T follicular helper cell (primary cell): ENCODE measurements around the gene CST3.

ENCODE experiments used
- DNase-seq: peaks from one replicate; pipeline ENCODE4 v3.0.0-alpha.2; 2020; ENCODE audit warnings: low read depth

CST3 gene

DNA sequence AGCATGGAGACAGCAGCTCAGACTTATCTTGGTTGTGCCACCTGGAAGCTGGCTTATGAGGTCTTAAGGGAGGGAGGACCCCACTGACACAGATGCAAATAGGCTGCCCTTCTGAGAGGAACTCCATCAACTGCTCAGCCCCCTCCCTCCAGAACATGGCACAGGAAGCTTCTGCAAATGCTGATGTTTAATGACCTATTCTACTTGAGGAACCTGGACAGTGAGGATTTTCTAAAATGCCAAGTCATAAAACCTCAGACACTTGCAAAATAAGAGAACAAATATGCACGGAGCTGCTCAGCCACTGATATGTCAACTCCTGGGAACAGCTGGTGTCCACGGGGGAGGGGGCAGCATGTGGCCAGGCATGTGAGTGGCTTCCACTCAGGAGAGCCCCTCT lies 35.5 kb downstream of the CST3 start:
- DNase-seq: no peak

DNA sequence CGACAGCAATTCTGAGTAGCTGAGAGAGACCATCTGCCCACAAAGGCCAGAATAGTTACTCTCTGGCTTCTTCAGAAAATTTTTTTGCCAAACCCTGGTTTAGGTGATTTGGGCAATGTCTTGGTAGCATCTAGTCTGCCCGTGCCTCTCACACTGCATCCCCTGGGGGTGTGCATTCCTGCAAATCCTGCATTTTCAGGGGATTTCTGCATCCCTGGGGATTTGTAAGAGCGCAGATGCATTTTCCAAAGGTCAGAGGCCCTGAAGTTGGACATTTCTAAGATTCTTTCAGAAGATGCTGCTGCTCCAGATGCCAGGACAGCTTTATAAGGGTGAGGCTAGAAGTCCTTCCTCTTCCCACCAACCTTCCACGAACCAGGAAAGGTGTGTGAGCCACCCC lies 36.0 kb downstream of the CST3 start:
- no peak for DNase-seq

DNA sequence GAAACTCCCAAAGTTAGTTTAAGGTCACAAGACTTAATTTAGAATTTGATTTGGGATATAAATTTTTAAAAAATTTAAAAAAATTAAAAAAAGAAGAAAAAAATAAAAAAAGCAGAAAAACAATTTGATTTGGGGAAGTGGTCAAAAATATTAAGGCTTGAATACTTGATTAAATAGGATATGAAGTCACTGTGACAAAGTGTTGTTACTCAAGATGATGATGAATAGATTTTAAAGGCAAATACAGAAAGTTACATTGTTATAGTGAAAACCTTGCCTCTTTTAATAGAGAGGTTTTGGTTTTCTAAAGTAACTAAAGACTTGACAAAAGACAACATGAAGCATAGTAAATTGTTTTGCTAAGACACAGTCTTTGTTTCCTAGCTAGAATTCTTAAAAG lies 39.3 kb downstream of the CST3 start:
- DNase-seq: no peak

DNA sequence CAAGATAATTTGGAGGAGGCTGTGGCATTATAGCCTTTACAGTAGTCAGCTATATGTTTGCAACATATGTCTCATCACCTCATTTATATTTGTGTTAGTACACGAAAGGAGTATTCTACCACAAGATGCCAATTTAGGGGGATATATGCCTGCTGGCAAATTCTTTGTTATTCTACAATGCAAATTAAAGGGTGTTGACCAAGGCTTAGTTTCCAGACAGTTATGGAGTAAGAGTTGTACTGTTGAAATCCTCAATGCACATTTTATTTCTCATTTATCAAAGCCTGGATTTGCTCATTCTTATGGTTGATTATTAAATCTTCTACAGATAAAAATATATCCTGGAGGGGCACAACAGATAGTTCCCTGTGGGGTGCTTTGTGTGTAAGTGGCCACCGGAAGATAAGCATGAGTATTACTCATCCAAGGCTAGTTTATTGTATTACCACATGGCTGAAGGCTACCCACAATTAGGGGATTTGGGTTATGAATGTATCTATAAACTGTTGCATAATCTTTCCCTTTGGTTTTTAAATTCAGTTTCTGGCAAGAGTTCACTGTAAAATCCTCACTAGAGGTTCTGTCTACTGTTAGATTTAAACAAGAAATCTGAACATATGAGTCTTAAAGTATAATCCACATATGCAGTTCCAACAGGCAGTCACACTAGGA lies 41.0 kb downstream of the CST3 start:
- DNase-seq: no peak

- DNase-seq: no peak
Measured at GRCh38 chr20:23595941-23596340, 41.8 kb downstream of the CST3 start.

DNA sequence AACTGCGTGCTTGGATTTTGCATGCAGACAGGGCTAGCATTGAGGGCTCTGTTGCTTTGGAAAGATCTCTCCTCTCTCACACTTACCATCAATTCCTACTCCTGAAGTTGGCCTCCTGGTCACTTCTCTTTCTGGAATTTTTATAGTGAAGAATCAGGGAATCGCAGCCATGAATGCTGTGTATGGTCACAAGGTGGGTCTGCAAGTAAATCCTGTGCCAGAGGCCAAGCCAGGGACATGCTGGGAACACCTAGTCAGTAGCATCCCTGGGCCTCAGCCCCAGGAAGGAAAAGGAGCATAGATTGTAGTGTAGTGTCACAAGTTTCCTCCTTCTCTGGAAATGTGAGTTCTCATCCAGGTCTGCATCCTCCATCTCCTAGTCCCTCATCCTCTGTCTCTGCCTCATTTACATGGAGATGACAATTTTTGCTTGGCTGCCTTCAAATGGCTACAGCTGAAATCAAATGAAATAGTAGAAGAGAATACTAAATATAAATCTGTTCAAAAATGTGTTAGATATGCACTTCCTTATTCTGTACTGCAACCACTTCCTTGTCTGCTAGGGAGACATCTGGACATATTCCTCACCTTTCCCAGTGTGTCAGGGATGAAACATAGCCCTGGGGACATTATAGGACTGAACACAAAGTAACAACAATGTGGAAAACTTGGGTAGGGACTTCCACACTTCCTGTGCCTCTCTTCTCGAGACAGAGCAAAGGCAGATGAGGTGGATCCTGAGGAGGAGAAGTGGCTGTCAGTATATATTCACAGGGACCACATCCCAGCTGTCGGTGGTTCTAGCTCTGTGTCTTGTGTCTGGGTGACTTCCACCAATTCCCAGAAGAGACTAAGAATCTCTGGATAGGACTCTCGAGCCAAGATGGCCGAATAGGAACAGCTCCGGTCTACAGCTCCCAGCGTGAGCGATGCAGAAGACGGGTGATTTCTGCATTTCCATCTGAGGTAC lies 49.0 kb downstream of the CST3 start:
- no peak for DNase-seq

DNA sequence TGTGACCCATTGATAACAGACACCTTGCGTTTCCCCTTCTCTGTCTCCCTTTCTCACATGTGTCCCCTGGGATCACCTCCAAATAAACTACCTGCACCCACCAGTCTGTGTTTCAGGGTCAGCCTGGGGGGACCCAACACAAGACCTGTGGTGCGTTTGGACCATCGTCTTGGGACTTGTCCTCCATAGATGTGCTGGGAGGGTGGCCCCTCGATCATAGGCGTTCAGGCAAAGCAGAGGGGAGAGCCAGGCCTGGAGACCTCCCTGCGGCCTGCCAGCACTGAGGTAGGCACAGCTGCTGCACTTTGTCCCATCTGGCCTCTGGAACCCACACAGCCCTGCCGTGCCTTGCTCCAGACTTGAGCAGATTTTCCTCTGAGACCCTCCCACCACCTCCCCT lies 50.1 kb downstream of the CST3 start:
- no peak for DNase-seq

- DNase-seq: no peak
Measured at GRCh38 chr20:23586735-23587525, 50.8 kb downstream of the CST3 start.

- DNase-seq: no peak
Measured at GRCh38 chr20:23585808-23586734, 51.7 kb downstream of the CST3 start.

GRCh38 chr20:23585449-23585807 lies 52.3 kb downstream of the CST3 start:
- no peak for DNase-seq

DNA sequence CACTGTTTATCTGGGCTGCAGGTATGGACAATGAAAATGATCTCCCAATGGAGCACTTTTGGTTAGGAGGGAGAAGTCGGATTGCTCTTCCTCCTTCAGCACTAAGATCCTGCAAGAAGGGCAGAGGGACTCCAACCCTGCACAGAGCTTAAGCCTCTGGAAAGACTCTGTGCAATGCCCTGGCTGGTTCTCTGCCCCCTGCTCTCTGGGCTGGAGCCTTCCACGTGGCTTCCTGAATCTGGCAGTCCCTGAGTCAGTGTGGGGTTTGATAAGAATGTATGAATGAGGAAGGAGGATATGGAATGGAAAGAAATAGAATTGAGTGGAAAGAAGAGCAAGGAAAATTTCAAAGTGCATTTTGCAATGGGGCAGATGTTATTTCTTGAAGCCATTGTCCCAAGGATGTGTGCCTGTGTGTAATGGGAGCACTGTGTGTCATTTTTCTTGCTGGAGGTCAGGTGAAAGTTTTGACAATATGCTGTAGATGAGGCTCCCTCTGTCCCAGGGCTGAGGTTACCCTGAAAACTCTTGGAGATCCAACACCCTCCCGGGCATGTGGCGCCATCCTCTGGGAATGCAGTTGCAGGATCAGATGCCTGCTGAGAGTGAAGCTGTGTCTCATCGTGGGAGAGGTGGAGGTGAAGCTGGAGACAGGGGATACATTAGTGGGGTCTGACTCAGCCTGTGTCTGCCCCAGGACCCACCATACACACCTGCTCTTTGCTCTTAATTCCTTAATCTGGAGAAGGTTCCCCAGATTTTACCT lies 53.1 kb downstream of the CST3 start:
- no peak for DNase-seq
